Pancreas (tissue), 8 donors: ENCODE measurements around the gene IL17REL. TPM values are rescaled to one million over a fixed set of nuclear protein-coding genes. Genes with fewer than 3 reads are reported as not detected.

Experiments
- microRNA-seq, 2 donors: library from miRNA; unstranded; fragments of <30 nt; microRNA quantifications; one replicate each; pipeline versions ENCODE4 to v1.1.0, GENCODE V29; 2019 to 2020
- polyA plus RNA-seq, 2 donors: library from polyadenylated mRNA; stranded (reverse); fragments of 200-250 nt; gene quantifications; one replicate each; pipeline ENCODE4 v1.2.3, GENCODE V29; 2013
- total RNA-seq, 6 donors: library from RNA; stranded (reverse); fragmentation: NEBNext Ultra II Directional in 4 of 6; extraction: Animal tissue kit (Norgen Biotek cat#: 25700) in 4 of 6; gene quantifications; one replicate each; pipeline versions ENCODE4 v1.2.1 to v1.2.4, GENCODE V29; 2021 to 2023
- donor health status: healthy with polysubstance abuse.
- donor health status: DM: no; HTN: no; CAD: no; lungs with moderate emphysema.
- donor health status: DM: no; HTN: no; CAD: no.
- donor health status: Bipolar disorder and iron deficiency.
- donor health status: DM: yes; HTN: yes; CAD: no.
- donor health status: DM: no; HTN: no; CAD: no.
- donor health status: DM: no; HTN: no; CAD: no.
- donor health status: DM: yes; HTN: yes; CAD: no.

Gene IL17REL
- total and polyA plus RNA-seq, 8 donors: not detected

Small RNAs within 50 kb of the gene (microRNA-seq; reads per million reads assigned to microRNA genes)
- 0 to 0.29 reads per million in 2 donors for gene MIR6821

Other genes with a start within 250 kb of the IL17REL start
- gene BRD1, start 184.9 kb downstream of the IL17REL start, total RNA-seq: 10 to 100 TPM; 14.0 to 23.6 (median 15.8) TPM
- gene BRD1, start 184.9 kb downstream of the IL17REL start, polyA plus RNA-seq: 10 to 100 TPM; 19.7 to 26.3 TPM
- 1 to 10 TPM; 3.7 to 7.2 (median 5.5) TPM for gene ZBED4, start 158.9 kb downstream of the IL17REL start, total RNA-seq
- gene ZBED4, start 158.9 kb downstream of the IL17REL start, polyA plus RNA-seq: 1 to 10 TPM; 2.4 to 3.2 TPM
- 10 to 100 TPM in 4 of 6 donors, 1 to 10 TPM in 2; 7.4 to 13.1 (median 12.1) TPM for gene ALG12, start 94.3 kb downstream of the IL17REL start, total RNA-seq
- gene ALG12, start 94.3 kb downstream of the IL17REL start, polyA plus RNA-seq: 1 to 10 TPM; 7.1 to 8.6 TPM
- 10 to 100 TPM; 37.2 to 61.9 (median 54.1) TPM for gene CRELD2, start 94.1 kb downstream of the IL17REL start, total RNA-seq
- gene CRELD2, start 94.1 kb downstream of the IL17REL start, polyA plus RNA-seq: 10 to 100 TPM; 51.1 to 56.4 TPM
- gene PIM3, start 52.0 kb downstream of the IL17REL start, total RNA-seq: 10 to 100 TPM; 25.8 to 90.1 (median 33.1) TPM
- gene PIM3, start 52.0 kb downstream of the IL17REL start, polyA plus RNA-seq: 10 to 100 TPM; 55.3 to 82.7 TPM
- not detected for gene TTLL8, start 45.5 kb upstream of the IL17REL start, total RNA-seq
- not detected for gene TTLL8, start 45.5 kb upstream of the IL17REL start, polyA plus RNA-seq
- under 1 TPM in 2 of 6 donors, not detected in 4; 0.04 to 0.05 TPM for gene MLC1, start 72.7 kb upstream of the IL17REL start, total RNA-seq
- under 1 TPM; 0.04 to 0.16 TPM for gene MLC1, start 72.7 kb upstream of the IL17REL start, polyA plus RNA-seq
- 1 to 10 TPM in 1 of 6 donors, under 1 TPM in 4, not detected in 1; 0.09 to 1.9 (median 0.26) TPM for gene MOV10L1, start 77.2 kb upstream of the IL17REL start, total RNA-seq
- gene MOV10L1, start 77.2 kb upstream of the IL17REL start, polyA plus RNA-seq: under 1 TPM; 0.23 to 0.80 TPM
- gene PANX2, start 158.0 kb upstream of the IL17REL start, total RNA-seq: 1 to 10 TPM in 1 of 6 donors, under 1 TPM in 5; 0.31 to 1.2 (median 0.60) TPM
- 1 to 10 TPM in 1 of 2 donors, under 1 TPM in 1; 0.68 to 3.5 TPM for gene PANX2, start 158.0 kb upstream of the IL17REL start, polyA plus RNA-seq
- gene TRABD, start 173.1 kb upstream of the IL17REL start, total RNA-seq: 10 to 100 TPM; 25.9 to 64.1 (median 48.6) TPM
- 100 to 1,000 TPM; 104 to 107 TPM for gene TRABD, start 173.1 kb upstream of the IL17REL start, polyA plus RNA-seq
- gene SELENOO, start 188.2 kb upstream of the IL17REL start, total RNA-seq: 10 to 100 TPM; 11.6 to 17.8 (median 13.0) TPM
- 10 to 100 TPM; 78.2 to 79.8 TPM for gene SELENOO, start 188.2 kb upstream of the IL17REL start, polyA plus RNA-seq
- gene TUBGCP6, start 232.3 kb upstream of the IL17REL start, total RNA-seq: 10 to 100 TPM; 19.2 to 36.7 (median 26.8) TPM
- 100 to 1,000 TPM; 109 to 139 TPM for gene TUBGCP6, start 232.3 kb upstream of the IL17REL start, polyA plus RNA-seq
- gene HDAC10, start 238.5 kb upstream of the IL17REL start, total RNA-seq: 10 to 100 TPM; 17.0 to 40.7 (median 19.1) TPM
- gene HDAC10, start 238.5 kb upstream of the IL17REL start, polyA plus RNA-seq: 10 to 100 TPM; 67.7 to 78.3 TPM
- gene MAPK12, start 248.9 kb upstream of the IL17REL start, total RNA-seq: 1 to 10 TPM in 5 of 6 donors, under 1 TPM in 1; 0.88 to 3.8 (median 1.6) TPM
- gene MAPK12, start 248.9 kb upstream of the IL17REL start, polyA plus RNA-seq: 10 to 100 TPM in 1 of 2 donors, 1 to 10 TPM in 1; 6.9 to 19.2 TPM